ENCODE measurements around the gene FAM3D. TPM values are rescaled to one million over a fixed set of nuclear protein-coding genes. Genes with fewer than 3 reads are reported as not detected.

FAM3D gene
- polyA plus RNA-seq, 4 donors = 14.4 to 190 (median 171) TPM

DNA sequence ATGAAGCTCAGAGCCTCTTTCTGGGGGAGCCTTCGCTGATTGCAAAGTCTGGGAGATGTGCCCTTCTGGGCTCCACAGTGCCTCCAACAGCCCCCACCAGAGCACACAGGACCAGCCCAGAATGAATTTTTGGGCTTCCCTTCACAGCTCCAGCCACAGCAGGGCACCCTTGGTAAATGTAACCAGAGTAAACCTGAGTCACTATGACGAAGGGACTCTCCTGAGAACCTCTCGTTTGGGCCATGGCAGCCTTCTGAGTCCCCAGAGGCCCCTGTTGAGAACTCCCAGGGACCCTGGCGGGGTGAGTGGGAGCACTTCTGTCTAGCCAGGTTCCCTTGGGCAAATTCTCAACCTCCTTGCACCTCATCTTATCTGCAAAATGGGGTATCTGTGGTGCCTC is 20.8 kb downstream of the FAM3D start:
- FAIRE-seq = no peak
- H3K27me3 ChIP-seq (ENCODE audit: control insufficient read depth in 3 of 3, insufficient read depth in 3 of 3, low read length in 3 of 3) = no peaks in the 10 kb centered on the region
- peaks cover 0 to 25% of the 10 kb centered on the region in 2 donors for H3K9me3 ChIP-seq (ENCODE audit: control insufficient read depth in 2 of 2, insufficient read depth in 1 of 2, low read depth in 1 of 2, low read length in 1 of 2)
- H3K27ac ChIP-seq (ENCODE audit: low read depth in 1 of 3, low read length in 2 of 3) = no peak overlapping the region
- no peak overlapping the region for H3K4me3 ChIP-seq (ENCODE audit: low read depth in 1 of 3, low read length in 3 of 3)
- H3K36me3 ChIP-seq (ENCODE audit: control insufficient read depth in 3 of 3, insufficient read depth in 2 of 3, low read depth in 1 of 3, low read length in 3 of 3) = peaks cover 0 to 9% (median 2%) of the 10 kb centered on the region in 3 donors
- no peak for DNase-seq
- peaks cover 0 to 3% (median 0%) of the 10 kb centered on the region in 3 donors for H3K4me1 ChIP-seq (ENCODE audit: control insufficient read depth in 3 of 3, insufficient read depth in 2 of 3, low read depth in 1 of 3, low read length in 2 of 3)
- WGBS, 3 donors = 84 to 89% (median 87%) methylated on average over 4 of the region's 4 CpGs

GRCh38 chr3:58642846-58643245 is 23.7 kb downstream of the FAM3D start:
- DNase-seq (no peak), FAIRE-seq (no peak)
- no peaks in the 10 kb centered on the region for H3K27me3 ChIP-seq (ENCODE audit: control insufficient read depth in 3 of 3, insufficient read depth in 3 of 3, low read length in 3 of 3)
- peaks cover 0 to 2% (median 2%) of the 10 kb centered on the region in 3 donors for H3K36me3 ChIP-seq (ENCODE audit: control insufficient read depth in 3 of 3, insufficient read depth in 2 of 3, low read depth in 1 of 3, low read length in 3 of 3)
- H3K4me1 ChIP-seq (ENCODE audit: control insufficient read depth in 3 of 3, insufficient read depth in 2 of 3, low read depth in 1 of 3, low read length in 2 of 3) = peaks cover 0 to 4% (median 0%) of the 10 kb centered on the region in 3 donors
- WGBS, 3 donors = 91 to 96% (median 92%) methylated on average over 4 of the region's 4 CpGs
- no peak overlapping the region for H3K4me3 ChIP-seq (ENCODE audit: low read depth in 1 of 3, low read length in 3 of 3)
- peaks cover 0 to 12% of the 10 kb centered on the region in 2 donors for H3K9me3 ChIP-seq (ENCODE audit: control insufficient read depth in 2 of 2, insufficient read depth in 1 of 2, low read depth in 1 of 2, low read length in 1 of 2)
- no peak overlapping the region for H3K27ac ChIP-seq (ENCODE audit: low read depth in 1 of 3, low read length in 2 of 3)

- Histone ChIP-seq H3K9me3 (ENCODE audit: control insufficient read depth in 2 of 2, insufficient read depth in 1 of 2, low read depth in 1 of 2, low read length in 1 of 2) (peaks cover 0 to 12% of the 10 kb centered on the region in 2 donors), H3K4me1 (ENCODE audit: control insufficient read depth in 3 of 3, insufficient read depth in 2 of 3, low read depth in 1 of 3, low read length in 2 of 3) (peaks cover 0 to 4% (median 0%) of the 10 kb centered on the region in 3 donors), H3K27ac (ENCODE audit: low read depth in 1 of 3, low read length in 2 of 3) (no peak overlapping the region), H3K4me3 (ENCODE audit: low read depth in 1 of 3, low read length in 3 of 3) (no peak overlapping the region), H3K36me3 (ENCODE audit: control insufficient read depth in 3 of 3, insufficient read depth in 2 of 3, low read depth in 1 of 3, low read length in 3 of 3) (peaks cover 0 to 7% (median 7%) of the 10 kb centered on the region in 3 donors), H3K27me3 (ENCODE audit: control insufficient read depth in 3 of 3, insufficient read depth in 3 of 3, low read length in 3 of 3) (no peaks in the 10 kb centered on the region)
- DNase-seq = peak; percentile 71 to 79
- WGBS, 3 donors = 20 to 22% (median 21%) methylated on average over 25 of the region's 25 CpGs
- no peak for FAIRE-seq
Observed at GRCh38 chr3:58640700-58641372, 25.7 kb downstream of the FAM3D start.

DNA sequence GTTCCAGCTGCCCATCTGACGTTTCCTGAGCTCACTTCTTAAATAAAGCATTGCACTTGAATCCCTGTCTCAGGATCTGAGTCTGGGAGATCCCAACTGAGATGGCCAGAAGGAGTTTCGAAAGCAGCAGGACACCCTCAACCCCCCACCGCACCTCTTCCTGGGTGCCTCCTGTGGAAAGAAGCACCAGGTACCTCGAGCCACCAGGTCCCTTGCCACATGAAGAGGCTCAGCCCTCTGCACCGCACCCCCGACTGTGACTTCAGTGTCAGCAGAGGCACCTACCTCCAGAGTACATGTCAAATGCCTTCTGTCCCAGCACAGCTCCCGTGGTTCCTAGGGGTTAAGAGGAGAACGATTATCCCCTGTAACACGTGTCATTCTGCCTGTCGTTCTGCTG is 26.7 kb downstream of the FAM3D start:
- 83 to 89% (median 88%) methylated on average over 10 of the region's 10 CpGs for WGBS, 3 donors
- peaks cover 0 to 12% of the 10 kb centered on the region in 2 donors for H3K9me3 ChIP-seq (ENCODE audit: control insufficient read depth in 2 of 2, insufficient read depth in 1 of 2, low read depth in 1 of 2, low read length in 1 of 2)
- FAIRE-seq (no peak), DNase-seq (no peak)
- H3K4me3 ChIP-seq (ENCODE audit: low read depth in 1 of 3, low read length in 3 of 3) = no peak overlapping the region
- H3K4me1 ChIP-seq (ENCODE audit: control insufficient read depth in 3 of 3, insufficient read depth in 2 of 3, low read depth in 1 of 3, low read length in 2 of 3) = peaks cover 0 to 4% (median 0%) of the 10 kb centered on the region in 3 donors
- H3K36me3 ChIP-seq (ENCODE audit: control insufficient read depth in 3 of 3, insufficient read depth in 2 of 3, low read depth in 1 of 3, low read length in 3 of 3) = peaks cover 0 to 8% (median 7%) of the 10 kb centered on the region in 3 donors
- no peaks in the 10 kb centered on the region for H3K27me3 ChIP-seq (ENCODE audit: control insufficient read depth in 3 of 3, insufficient read depth in 3 of 3, low read length in 3 of 3)
- H3K27ac ChIP-seq (ENCODE audit: low read depth in 1 of 3, low read length in 2 of 3) = no peak overlapping the region

- no peak overlapping the region for H3K4me3 ChIP-seq (ENCODE audit: low read depth in 1 of 3, low read length in 3 of 3)
- DNase-seq (no peak), FAIRE-seq (no peak)
- peaks cover 0 to 4% (median 0%) of the 10 kb centered on the region in 3 donors for H3K4me1 ChIP-seq (ENCODE audit: control insufficient read depth in 3 of 3, insufficient read depth in 2 of 3, low read depth in 1 of 3, low read length in 2 of 3)
- H3K36me3 ChIP-seq (ENCODE audit: control insufficient read depth in 3 of 3, insufficient read depth in 2 of 3, low read depth in 1 of 3, low read length in 3 of 3) = peaks cover 0 to 8% (median 7%) of the 10 kb centered on the region in 3 donors
- WGBS, 3 donors = 63 to 86% (median 83%) methylated on average over 4 of the region's 4 CpGs
- no peak overlapping the region for H3K27ac ChIP-seq (ENCODE audit: low read depth in 1 of 3, low read length in 2 of 3)
- H3K27me3 ChIP-seq (ENCODE audit: control insufficient read depth in 3 of 3, insufficient read depth in 3 of 3, low read length in 3 of 3) = no peaks in the 10 kb centered on the region
- H3K9me3 ChIP-seq (ENCODE audit: control insufficient read depth in 2 of 2, insufficient read depth in 1 of 2, low read depth in 1 of 2, low read length in 1 of 2) = peaks cover 0 to 6% of the 10 kb centered on the region in 2 donors
Observed at GRCh38 chr3:58639001-58639400, 27.6 kb downstream of the FAM3D start.

GRCh38 chr3:58638591-58638990 is 28.0 kb downstream of the FAM3D start:
- H3K4me3 ChIP-seq (ENCODE audit: low read depth in 1 of 3, low read length in 3 of 3) = no peak overlapping the region
- FAIRE-seq (no peak), DNase-seq (no peak)
- peaks cover 0 to 4% (median 0%) of the 10 kb centered on the region in 3 donors for H3K4me1 ChIP-seq (ENCODE audit: control insufficient read depth in 3 of 3, insufficient read depth in 2 of 3, low read depth in 1 of 3, low read length in 2 of 3)
- H3K27ac ChIP-seq (ENCODE audit: low read depth in 1 of 3, low read length in 2 of 3) = no peak overlapping the region
- WGBS, 3 donors = 66 to 70% (median 68%) methylated on average over 6 of the region's 6 CpGs
- peaks cover 0 to 1% of the 10 kb centered on the region in 2 donors for H3K9me3 ChIP-seq (ENCODE audit: control insufficient read depth in 2 of 2, insufficient read depth in 1 of 2, low read depth in 1 of 2, low read length in 1 of 2)
- H3K36me3 ChIP-seq (ENCODE audit: control insufficient read depth in 3 of 3, insufficient read depth in 2 of 3, low read depth in 1 of 3, low read length in 3 of 3) = peaks cover 0 to 11% (median 7%) of the 10 kb centered on the region in 3 donors
- H3K27me3 ChIP-seq (ENCODE audit: control insufficient read depth in 3 of 3, insufficient read depth in 3 of 3, low read length in 3 of 3) = no peaks in the 10 kb centered on the region

- DNase-seq (no peak), FAIRE-seq (no peak)
- Histone ChIP-seq H3K27me3 (ENCODE audit: control insufficient read depth in 3 of 3, insufficient read depth in 3 of 3, low read length in 3 of 3) (no peaks in the 10 kb centered on the region), H3K9me3 (ENCODE audit: control insufficient read depth in 2 of 2, insufficient read depth in 1 of 2, low read depth in 1 of 2, low read length in 1 of 2) (no peaks in the 10 kb centered on the region), H3K4me3 (ENCODE audit: low read depth in 1 of 3, low read length in 3 of 3) (no peak overlapping the region), H3K36me3 (ENCODE audit: control insufficient read depth in 3 of 3, insufficient read depth in 2 of 3, low read depth in 1 of 3, low read length in 3 of 3) (peaks cover 0 to 15% (median 7%) of the 10 kb centered on the region in 3 donors), H3K27ac (ENCODE audit: low read depth in 1 of 3, low read length in 2 of 3) (no peak overlapping the region), H3K4me1 (ENCODE audit: control insufficient read depth in 3 of 3, insufficient read depth in 2 of 3, low read depth in 1 of 3, low read length in 2 of 3) (peaks cover 0 to 4% (median 0%) of the 10 kb centered on the region in 3 donors)
- WGBS, 3 donors = 73 to 80% (median 77%) methylated on average over 5 of the region's 5 CpGs
Observed at GRCh38 chr3:58637509-58637908, 29.1 kb downstream of the FAM3D start.

DNA sequence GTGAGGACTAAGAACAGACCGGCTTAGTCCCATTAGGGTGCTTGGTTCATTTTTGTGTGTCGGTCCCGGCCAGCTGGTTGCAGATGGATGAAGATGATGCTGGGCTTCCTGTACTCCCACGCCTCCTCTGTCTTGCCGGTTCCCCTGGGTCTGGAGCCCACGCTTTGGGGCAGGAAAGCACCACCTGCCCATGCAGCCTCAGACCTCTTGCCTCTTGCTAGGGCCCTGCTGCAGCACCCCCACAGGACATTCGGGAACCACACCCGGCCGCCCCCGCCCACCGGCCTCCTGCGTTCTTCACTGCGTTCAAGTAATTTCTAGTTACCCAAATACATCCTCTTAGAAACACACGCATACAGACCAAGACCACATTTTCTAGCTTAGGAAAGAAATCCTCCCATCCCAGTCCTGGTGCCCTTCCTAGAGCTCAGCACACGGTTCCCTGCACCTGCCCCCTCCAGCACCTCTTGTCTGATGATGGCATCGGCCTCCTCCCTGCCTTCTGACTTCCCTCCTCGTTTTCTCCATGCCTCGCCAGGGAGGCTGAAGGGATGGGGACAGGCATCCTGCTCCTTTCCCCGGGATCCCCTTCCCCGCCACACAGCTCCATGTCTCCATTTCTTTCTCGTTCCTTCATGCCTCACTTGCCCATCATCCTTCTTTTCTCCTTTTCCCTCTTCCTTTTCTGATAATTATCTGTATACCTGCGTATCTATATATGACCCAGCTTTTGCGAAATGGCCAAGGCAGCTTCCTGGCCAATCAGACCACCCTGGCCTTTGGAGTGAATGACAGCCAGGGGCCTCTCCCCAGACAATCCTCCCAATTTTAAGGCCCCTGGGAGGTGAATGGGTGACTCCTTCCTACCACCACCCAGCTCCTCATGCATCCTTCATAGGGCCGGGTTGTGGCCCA is 30.9 kb downstream of the FAM3D start:
- no peaks in the 10 kb centered on the region for H3K9me3 ChIP-seq (ENCODE audit: control insufficient read depth in 2 of 2, insufficient read depth in 1 of 2, low read depth in 1 of 2, low read length in 1 of 2)
- H3K27me3 ChIP-seq (ENCODE audit: control insufficient read depth in 3 of 3, insufficient read depth in 3 of 3, low read length in 3 of 3) = peaks cover 0 to 3% (median 0%) of the 10 kb centered on the region in 3 donors
- WGBS, 3 donors = 77 to 89% (median 82%) methylated on average over 24 of the region's 24 CpGs
- peaks cover 0 to 15% (median 7%) of the 10 kb centered on the region in 3 donors for H3K36me3 ChIP-seq (ENCODE audit: control insufficient read depth in 3 of 3, insufficient read depth in 2 of 3, low read depth in 1 of 3, low read length in 3 of 3)
- FAIRE-seq = no peak
- no peak overlapping the region for H3K27ac ChIP-seq (ENCODE audit: low read depth in 1 of 3, low read length in 2 of 3)
- no peak for DNase-seq
- H3K4me1 ChIP-seq (ENCODE audit: control insufficient read depth in 3 of 3, insufficient read depth in 2 of 3, low read depth in 1 of 3, low read length in 2 of 3) = no peaks in the 10 kb centered on the region
- H3K4me3 ChIP-seq (ENCODE audit: low read depth in 1 of 3, low read length in 3 of 3) = no peak overlapping the region
